Colonic mucosa (tissue), 4 donors: ENCODE measurements around the gene SCN1B. TPM values are rescaled to one million over a fixed set of nuclear protein-coding genes. Genes with fewer than 3 reads are reported as not detected.

Experiments
- DNase-seq: peaks from one replicate; pipeline ENCODE4 v3.0.0-alpha.2; 2020
- H3K27ac ChIP-seq: fragments of 200-600 bp; one replicate; pipeline ENCODE4 v1.8.0; 2021
- H3K27me3 ChIP-seq: fragments of 200-600 bp; one replicate; pipeline ENCODE4 v1.8.0; 2021
- H3K36me3 ChIP-seq: fragments of 200-600 bp; one replicate; pipeline ENCODE4 v1.8.0; 2021
- H3K4me1 ChIP-seq: fragments of 200-600 bp; one replicate; pipeline ENCODE4 v1.8.0; 2021; ENCODE audit warnings: mild to moderate bottlenecking
- H3K4me3 ChIP-seq: fragments of 200-600 bp; one replicate; pipeline ENCODE4 v1.8.0; 2021
- H3K9ac ChIP-seq, 2 donors: one replicate each; pipeline ENCODE4 v1.7.0; 2013; ENCODE audit warnings: control low read depth in 2 of 2, low read depth in 2 of 2, low read length in 2 of 2
- H3K9me3 ChIP-seq: fragments of 200-600 bp; one replicate; pipeline ENCODE4 v1.8.0; 2021
- intact Hi-C: fragments of 100-400 bp; cut with DNase I; formaldehyde crosslinking; loops from one replicate; pipeline ENCODE4 v1.14.1; 2022
- total RNA-seq, 2 donors: library from RNA; stranded (reverse); fragmentation: NEBNext Ultra II Directional in 1 of 2; extraction: Animal tissue kit (Norgen Biotek cat#: 25700) in 1 of 2; gene quantifications; one replicate each; pipeline ENCODE4 v1.2.1, GENCODE V29; 2021
- TF ChIP-seq, protein P1 (sequence below): fragments of 200-600 bp; IDR thresholded peaks from one replicate; pipeline ENCODE4 v1.8.0; 2022; ENCODE audit warnings: antibody characterized with exemption, mild to moderate bottlenecking
- donor health status: healthy.
- donor health status: DM: no; HTN: no; CAD: no.
- donor health status: DM: no; HTN: no; CAD: no.

The SCN1B gene
- total RNA-seq, 2 donors from 2014 or later, result 1.8 to 2.1 TPM

DNA sequence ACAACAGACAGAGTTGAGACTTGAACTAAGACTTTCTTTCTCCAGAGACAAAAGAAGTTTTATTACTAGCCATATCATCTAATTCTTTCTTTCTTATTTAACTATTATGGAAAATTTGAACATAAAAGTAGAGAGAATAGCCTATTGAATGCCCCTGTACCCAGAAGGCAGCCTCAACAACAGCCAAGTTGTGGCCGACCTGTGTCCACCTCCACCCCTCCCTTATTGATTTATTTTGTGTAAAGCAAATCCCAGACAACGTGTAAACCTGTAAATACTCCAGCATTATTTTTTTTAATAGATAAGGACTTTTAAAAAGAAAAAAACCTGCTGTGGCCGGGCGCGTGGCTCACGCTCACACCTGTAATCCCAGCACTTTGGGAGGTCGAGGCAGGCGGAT lies 59.3 kb downstream of the SCN1B start:
- H3K9me3 ChIP-seq, result no peaks in the 10 kb centered on the region
- TF ChIP-seq, protein P1, sequence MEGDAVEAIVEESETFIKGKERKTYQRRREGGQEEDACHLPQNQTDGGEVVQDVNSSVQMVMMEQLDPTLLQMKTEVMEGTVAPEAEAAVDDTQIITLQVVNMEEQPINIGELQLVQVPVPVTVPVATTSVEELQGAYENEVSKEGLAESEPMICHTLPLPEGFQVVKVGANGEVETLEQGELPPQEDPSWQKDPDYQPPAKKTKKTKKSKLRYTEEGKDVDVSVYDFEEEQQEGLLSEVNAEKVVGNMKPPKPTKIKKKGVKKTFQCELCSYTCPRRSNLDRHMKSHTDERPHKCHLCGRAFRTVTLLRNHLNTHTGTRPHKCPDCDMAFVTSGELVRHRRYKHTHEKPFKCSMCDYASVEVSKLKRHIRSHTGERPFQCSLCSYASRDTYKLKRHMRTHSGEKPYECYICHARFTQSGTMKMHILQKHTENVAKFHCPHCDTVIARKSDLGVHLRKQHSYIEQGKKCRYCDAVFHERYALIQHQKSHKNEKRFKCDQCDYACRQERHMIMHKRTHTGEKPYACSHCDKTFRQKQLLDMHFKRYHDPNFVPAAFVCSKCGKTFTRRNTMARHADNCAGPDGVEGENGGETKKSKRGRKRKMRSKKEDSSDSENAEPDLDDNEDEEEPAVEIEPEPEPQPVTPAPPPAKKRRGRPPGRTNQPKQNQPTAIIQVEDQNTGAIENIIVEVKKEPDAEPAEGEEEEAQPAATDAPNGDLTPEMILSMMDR, result no peak
- no peaks in the 10 kb centered on the region for H3K36me3 ChIP-seq
- no peak overlapping the region for H3K4me3 ChIP-seq
- no peak overlapping the region for H3K27ac ChIP-seq
- intact Hi-C loops, result no loop called here
- H3K4me1 ChIP-seq, result no peaks in the 10 kb centered on the region
- H3K27me3 ChIP-seq, result no peaks in the 10 kb centered on the region
- DNase-seq, result no peak
- no peak overlapping the region for H3K9ac ChIP-seq

Other genes starting within 250 kb of the SCN1B start
- 1 to 10 TPM; 1.3 to 2.1 TPM for gene ZNF30, start 103.6 kb upstream of the SCN1B start, total RNA-seq
- gene ZNF792, start 66.2 kb upstream of the SCN1B start, total RNA-seq, result 1 to 10 TPM; 6.7 to 8.1 TPM
- gene GRAMD1A, start 30.1 kb upstream of the SCN1B start, total RNA-seq, result 10 to 100 TPM; 26.3 to 31.0 TPM
- 1 to 10 TPM in 1 of 2 donors, under 1 TPM in 1; 0.27 to 1.0 TPM for gene HPN, start 11.3 kb downstream of the SCN1B start, total RNA-seq
- 1,000 to 10,000 TPM; 1,386 to 2,836 TPM for gene FXYD3, start 85.4 kb downstream of the SCN1B start, total RNA-seq
- 10 to 100 TPM in 1 of 2 donors, 1 to 10 TPM in 1; 5.8 to 10.2 TPM for gene LGI4, start 104.6 kb downstream of the SCN1B start, total RNA-seq
- 10 to 100 TPM in 1 of 2 donors, 1 to 10 TPM in 1; 8.8 to 15.1 TPM for gene FXYD1, start 108.4 kb downstream of the SCN1B start, total RNA-seq
- gene FXYD7, start 112.8 kb downstream of the SCN1B start, total RNA-seq, result under 1 TPM; 0.47 to 0.61 TPM
- 10 to 100 TPM; 20.3 to 23.6 TPM for gene FXYD5, start 124.3 kb downstream of the SCN1B start, total RNA-seq
- gene FAM187B, start 198.3 kb downstream of the SCN1B start, total RNA-seq, result not detected
- 100 to 1,000 TPM; 252 TPM for gene LSR, start 218.5 kb downstream of the SCN1B start, total RNA-seq
- gene USF2, start 238.5 kb downstream of the SCN1B start, total RNA-seq, result 100 to 1,000 TPM in 1 of 2 donors, 10 to 100 TPM in 1; 86.5 to 108 TPM